Astrocyte (in vitro differentiated cells and primary cell): ENCODE data around the gene WDR45. TPM values are rescaled to one million over a fixed set of nuclear protein-coding genes. Genes with fewer than 3 reads are reported as not detected.

Source experiments
- DNase-seq: peaks from one replicate; pipeline ENCODE4 v3.0.0-alpha.2; 2010; ENCODE audit warnings: low read depth
- FAIRE-seq: peaks from 2 replicates; lab custom pipeline; 2011; peaks lifted over from hg19 to GRCh38; lab: Jason Lieb, UNC
- H2AFZ ChIP-seq: 2 replicates; pipeline ENCODE4 v1.6.0; 2012; ENCODE audit warnings: low read depth, low read length, inconsistent platforms
- H3K27ac ChIP-seq: 2 replicates; pipeline ENCODE4 v1.5.1; 2011; ENCODE audit warnings: low read depth, low read length, inconsistent platforms
- H3K27me3 ChIP-seq: 2 replicates; pipeline ENCODE4 v1.6.0; 2011; ENCODE audit warnings: low read length, inconsistent platforms; ENCODE audit not compliant: insufficient read depth
- H3K36me3 ChIP-seq: 2 replicates; pipeline ENCODE4 v1.5.1; 2011; ENCODE audit warnings: low read length, inconsistent platforms; ENCODE audit not compliant: insufficient read depth
- H3K4me1 ChIP-seq: 2 replicates; pipeline ENCODE4 v1.5.1; 2011; ENCODE audit warnings: low read length, inconsistent platforms; ENCODE audit not compliant: insufficient read depth
- H3K4me2 ChIP-seq: 2 replicates; pipeline ENCODE4 v1.6.0; 2012; ENCODE audit warnings: low read length, inconsistent platforms
- H3K4me3 ChIP-seq: 2 replicates; pipeline ENCODE4 v1.5.1; 2011; ENCODE audit warnings: low read depth, mild to moderate bottlenecking, low read length, inconsistent platforms; ENCODE audit not compliant: insufficient read depth
- H3K79me2 ChIP-seq: 2 replicates; pipeline ENCODE4 v1.6.0; 2012; ENCODE audit warnings: mild to moderate bottlenecking, low read length, inconsistent platforms; ENCODE audit not compliant: insufficient read depth
- H3K9ac ChIP-seq: 2 replicates; pipeline ENCODE4 v1.6.0; 2012; ENCODE audit warnings: mild to moderate bottlenecking, low read length, inconsistent platforms
- H3K9me3 ChIP-seq: 2 replicates; pipeline ENCODE4 v1.5.1; 2012; ENCODE audit warnings: low read depth, mild to moderate bottlenecking, low read length, inconsistent platforms; ENCODE audit not compliant: insufficient read depth
- H4K20me1 ChIP-seq: 2 replicates; pipeline ENCODE4 v1.6.0; 2012; ENCODE audit warnings: low read length, inconsistent platforms; ENCODE audit not compliant: insufficient read depth
- H3K27ac Mint-ChIP-seq: one replicate; pipeline ENCODE4 v1.8.0; 2021; ENCODE audit warnings: mild to moderate bottlenecking, mixed read lengths; ENCODE audit not compliant: unreplicated experiment
- H3K27me3 Mint-ChIP-seq: one replicate; pipeline ENCODE4 v1.8.0; 2021; ENCODE audit warnings: low read depth, mixed read lengths; ENCODE audit not compliant: unreplicated experiment
- H3K36me3 Mint-ChIP-seq: one replicate; pipeline ENCODE4 v1.8.0; 2021; ENCODE audit warnings: low read depth, mixed read lengths; ENCODE audit not compliant: unreplicated experiment
- H3K4me1 Mint-ChIP-seq: one replicate; pipeline ENCODE4 v1.8.0; 2021; ENCODE audit warnings: low read depth, mixed read lengths; ENCODE audit not compliant: unreplicated experiment
- H3K4me3 Mint-ChIP-seq: one replicate; pipeline ENCODE4 v1.8.0; 2021; ENCODE audit warnings: mild to moderate bottlenecking, moderate library complexity, mixed read lengths; ENCODE audit not compliant: unreplicated experiment
- H3K9me3 Mint-ChIP-seq: one replicate; pipeline ENCODE4 v1.8.0; 2021; ENCODE audit warnings: mild to moderate bottlenecking, mixed read lengths; ENCODE audit not compliant: unreplicated experiment
- EZH2 ChIP-seq: IDR thresholded peaks from 2 replicates; pipeline ENCODE4 v1.6.1; 2012; ENCODE audit warnings: mild to moderate bottlenecking, low read length, inconsistent platforms; ENCODE audit not compliant: insufficient read depth
- total RNA-seq: library from RNA; stranded (reverse); gene quantifications from 2 replicates; pipeline ENCODE4 v1.2.1, GENCODE V29; 2021
- TF ChIP-seq, protein P1 (sequence below): IDR thresholded peaks from 2 replicates; pipeline ENCODE4 v1.5.1; 2011; ENCODE audit warnings: low read depth, mild to moderate bottlenecking, inconsistent platforms, low read length, moderate library complexity; ENCODE audit not compliant: insufficient read depth

WDR45 gene
- total RNA-seq, 1 donor from 2014 or later = 54.9 TPM

DNA sequence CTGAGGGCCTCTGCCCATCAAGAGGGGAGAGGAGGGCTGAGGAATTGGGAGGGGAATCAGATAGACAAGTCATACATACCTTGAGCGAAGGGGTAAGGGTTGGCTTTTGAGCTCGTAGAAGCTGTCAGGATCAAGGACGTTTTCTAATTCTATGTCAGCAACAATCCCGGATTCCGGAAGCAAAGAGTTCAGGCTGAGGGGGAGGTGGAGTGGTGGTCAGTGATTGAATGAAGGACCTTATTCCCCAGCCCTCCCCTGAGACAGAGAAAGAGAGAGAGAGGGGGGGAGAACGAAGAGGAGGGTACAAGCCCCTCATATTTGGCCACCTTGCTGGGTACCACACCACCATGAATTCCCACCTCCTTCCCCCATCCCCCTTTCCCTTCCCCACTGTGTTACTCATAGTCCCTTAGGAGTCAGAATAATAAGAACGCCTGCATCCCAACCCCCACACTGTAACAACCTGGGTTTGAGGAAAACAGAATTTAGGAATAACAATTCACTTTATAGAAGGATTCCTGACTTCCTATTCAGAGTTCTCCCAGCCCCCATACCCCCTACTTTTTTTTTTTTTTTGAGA is 39.2 kb downstream of the WDR45 start:
- Mint-ChIP-seq H3K27me3 (no peaks in the 10 kb centered on the region), H3K9me3 (no peaks in the 10 kb centered on the region), H3K36me3 (peaks cover 8% of the 10 kb centered on the region), H3K4me1 (peaks cover 15% of the 10 kb centered on the region), H3K27ac (peak overlapping the region; percentile 97), H3K4me3 (peak overlapping the region; percentile 97)
- H4K20me1 ChIP-seq = peaks cover 14% of the 10 kb centered on the region
- H3K27ac ChIP-seq = peak overlapping the region; percentile 88
- H3K9ac ChIP-seq = peak overlapping the region; percentile 91
- H2AFZ ChIP-seq = no peak overlapping the region
- DNase-seq (no peak), FAIRE-seq (peak; percentile 37)
- peaks cover 15% of the 10 kb centered on the region for H3K36me3 ChIP-seq
- TF ChIP-seq EZH2 = no peak
- TF ChIP-seq, protein P1, sequence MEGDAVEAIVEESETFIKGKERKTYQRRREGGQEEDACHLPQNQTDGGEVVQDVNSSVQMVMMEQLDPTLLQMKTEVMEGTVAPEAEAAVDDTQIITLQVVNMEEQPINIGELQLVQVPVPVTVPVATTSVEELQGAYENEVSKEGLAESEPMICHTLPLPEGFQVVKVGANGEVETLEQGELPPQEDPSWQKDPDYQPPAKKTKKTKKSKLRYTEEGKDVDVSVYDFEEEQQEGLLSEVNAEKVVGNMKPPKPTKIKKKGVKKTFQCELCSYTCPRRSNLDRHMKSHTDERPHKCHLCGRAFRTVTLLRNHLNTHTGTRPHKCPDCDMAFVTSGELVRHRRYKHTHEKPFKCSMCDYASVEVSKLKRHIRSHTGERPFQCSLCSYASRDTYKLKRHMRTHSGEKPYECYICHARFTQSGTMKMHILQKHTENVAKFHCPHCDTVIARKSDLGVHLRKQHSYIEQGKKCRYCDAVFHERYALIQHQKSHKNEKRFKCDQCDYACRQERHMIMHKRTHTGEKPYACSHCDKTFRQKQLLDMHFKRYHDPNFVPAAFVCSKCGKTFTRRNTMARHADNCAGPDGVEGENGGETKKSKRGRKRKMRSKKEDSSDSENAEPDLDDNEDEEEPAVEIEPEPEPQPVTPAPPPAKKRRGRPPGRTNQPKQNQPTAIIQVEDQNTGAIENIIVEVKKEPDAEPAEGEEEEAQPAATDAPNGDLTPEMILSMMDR = no peak
- H3K9me3 ChIP-seq = no peaks in the 10 kb centered on the region
- H3K4me3 ChIP-seq = peak overlapping the region; percentile 77
- H3K27me3 ChIP-seq = no peaks in the 10 kb centered on the region
- peaks cover 18% of the 10 kb centered on the region for H3K4me1 ChIP-seq
- peaks cover 49% of the 10 kb centered on the region for H3K79me2 ChIP-seq
- peak overlapping the region; percentile 90 for H3K4me2 ChIP-seq

DNA sequence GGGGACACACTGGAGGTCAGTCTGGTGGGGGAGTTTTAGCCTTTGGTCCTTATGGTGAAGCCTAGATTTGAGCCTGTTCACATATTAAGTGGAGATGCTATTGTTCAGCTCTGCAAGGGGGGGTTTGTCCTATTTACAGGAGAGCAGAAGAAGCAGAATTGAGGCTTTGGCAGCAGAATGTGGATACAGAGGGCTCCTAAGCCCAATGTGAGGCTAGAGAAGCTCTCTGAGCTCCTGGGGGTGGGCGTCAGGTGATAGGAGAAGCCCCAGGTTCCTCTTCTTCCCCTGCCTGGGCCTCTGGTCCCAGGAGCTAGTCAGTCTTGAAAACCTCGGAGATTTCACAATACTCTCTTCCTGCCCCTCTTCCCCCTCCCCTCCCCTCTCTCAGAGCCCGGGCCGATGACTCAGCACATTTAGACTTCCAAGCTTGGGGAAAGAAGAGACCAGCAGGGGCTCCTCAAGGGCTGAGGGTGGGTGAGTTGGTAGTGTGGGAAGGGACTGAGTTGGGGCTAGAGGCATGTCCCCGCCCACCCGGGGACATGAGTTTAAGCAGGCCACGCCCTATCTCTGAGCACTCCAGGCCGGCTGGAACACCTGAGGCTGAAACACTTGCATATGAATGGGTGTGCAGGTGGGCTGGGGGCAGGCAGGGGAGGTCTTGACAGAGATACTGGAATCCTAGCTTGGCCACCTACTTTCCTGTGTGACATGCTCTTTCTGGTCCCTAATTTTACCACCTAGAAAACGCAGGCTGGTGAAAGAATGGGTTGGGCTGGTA is 39.9 kb downstream of the WDR45 start:
- Mint-ChIP-seq H3K4me1 (peaks cover 15% of the 10 kb centered on the region), H3K27ac (peak overlapping the region; percentile 89), H3K36me3 (peaks cover 8% of the 10 kb centered on the region), H3K4me3 (peak overlapping the region; percentile 97), H3K9me3 (no peaks in the 10 kb centered on the region), H3K27me3 (no peaks in the 10 kb centered on the region)
- H4K20me1 ChIP-seq = peaks cover 15% of the 10 kb centered on the region
- no peak overlapping the region for H2AFZ ChIP-seq
- no peaks in the 10 kb centered on the region for H3K9me3 ChIP-seq
- peak overlapping the region; percentile 88 for H3K27ac ChIP-seq
- DNase-seq (peak; percentile 87), FAIRE-seq (peak; percentile 64)
- TF ChIP-seq EZH2 = no peak
- TF ChIP-seq, protein P1 = no peak
- H3K36me3 ChIP-seq = peaks cover 15% of the 10 kb centered on the region
- H3K27me3 ChIP-seq = no peaks in the 10 kb centered on the region
- H3K79me2 ChIP-seq = peaks cover 49% of the 10 kb centered on the region
- peak overlapping the region; percentile 90 for H3K4me2 ChIP-seq
- H3K4me1 ChIP-seq = peaks cover 18% of the 10 kb centered on the region
- peak overlapping the region; percentile 91 for H3K9ac ChIP-seq
- H3K4me3 ChIP-seq = peak overlapping the region; percentile 77
